GM19025 (cell line): ENCODE results near the gene ABCF3.

ENCODE experiments used
- ATAC-seq: cut with Tn5 transposase; IDR thresholded peaks from one replicate; pipeline ENCODE4 v1.9.1; 2021; ENCODE audit warnings: mild to moderate bottlenecking, low read depth, moderate library complexity; ENCODE audit not compliant: unreplicated experiment

The ABCF3 gene

GRCh38 chr3:184185461-184186183 is 377 bp upstream of the ABCF3 start:
- peak; percentile 87 for ATAC-seq

GRCh38 chr3:184186902-184187207 is 856 bp downstream of the ABCF3 start:
- no peak for ATAC-seq

- no peak for ATAC-seq
Measured at GRCh38 chr3:184188080-184188479, 2.1 kb downstream of the ABCF3 start.

GRCh38 chr3:184189421-184189820 is 3.4 kb downstream of the ABCF3 start:
- ATAC-seq = no peak

GRCh38 chr3:184192889-184193288 is 6.9 kb downstream of the ABCF3 start:
- ATAC-seq = no peak

- ATAC-seq = no peak
Measured at GRCh38 chr3:184193991-184194539, 8.1 kb downstream of the ABCF3 start.

GRCh38 chr3:184196536-184196935 is 10.5 kb downstream of the ABCF3 start:
- ATAC-seq = no peak

GRCh38 chr3:184198509-184198908 is 12.5 kb downstream of the ABCF3 start:
- ATAC-seq = no peak

GRCh38 chr3:184200825-184201224 is 14.8 kb downstream of the ABCF3 start:
- no peak for ATAC-seq

- no peak for ATAC-seq
Measured at GRCh38 chr3:184203526-184203925, 17.5 kb downstream of the ABCF3 start.

GRCh38 chr3:184209146-184209923 is 23.3 kb downstream of the ABCF3 start:
- no peak for ATAC-seq

GRCh38 chr3:184211297-184211696 is 25.3 kb downstream of the ABCF3 start:
- ATAC-seq = no peak

- no peak for ATAC-seq
Measured at GRCh38 chr3:184211718-184212117, 25.7 kb downstream of the ABCF3 start.

- ATAC-seq = no peak
Measured at GRCh38 chr3:184218814-184219213, 32.8 kb downstream of the ABCF3 start.

- no peak for ATAC-seq
Measured at GRCh38 chr3:184222521-184222920, 36.5 kb downstream of the ABCF3 start.

- no peak for ATAC-seq
Measured at GRCh38 chr3:184223946-184224345, 37.9 kb downstream of the ABCF3 start.

GRCh38 chr3:184227481-184227935 is 41.5 kb downstream of the ABCF3 start:
- no peak for ATAC-seq

GRCh38 chr3:184228376-184229137 is 42.6 kb downstream of the ABCF3 start:
- ATAC-seq = no peak

- ATAC-seq = peak; percentile 77
Measured at GRCh38 chr3:184229394-184230080, 43.5 kb downstream of the ABCF3 start, which contains the start of gene VWA5B2. TSS of gene VWA5B2 (plus strand) at chr3:184229585. CDS start at chr3:184230529, 944 bp downstream.

GRCh38 chr3:184230081-184230602 is 44.1 kb downstream of the ABCF3 start:
- no peak for ATAC-seq
